GM12892 (cell line): Measurements from ENCODE around the gene DYRK1B.

Source experiments
- POLR2A ChIP-seq: IDR thresholded peaks from 2 replicates; pipeline ENCODE4 v1.6.1; 2011; ENCODE audit warnings: low read depth, low read length, control low read depth
- POLR2AphosphoS5 ChIP-seq: IDR thresholded peaks from 2 replicates; pipeline ENCODE4 v1.6.1; 2011; ENCODE audit warnings: low read depth, low read length, control low read depth
- TAF1 ChIP-seq: IDR thresholded peaks from 2 replicates; pipeline ENCODE4 v1.6.1; 2011; ENCODE audit warnings: low read depth, mild to moderate bottlenecking, control low read depth, low read length, borderline replicate concordance

GRCh38 chr19:39825093-39825463 lies 8.9 kb downstream of the DYRK1B start:
- no peak for TF ChIP-seq POLR2A
- no peak for TF ChIP-seq TAF1
- no peak for TF ChIP-seq POLR2AphosphoS5
